Keratinocyte (primary cell): Measurements from ENCODE around the gene DVL2.

Source experiments
- CTCF ChIP-seq, 3 experiments: IDR thresholded peaks in 1 of 3; conservative IDR thresholded peaks in 1 of 3; optimal IDR thresholded peaks in 1 of 3; 2 replicates in 2 of 3; 3 replicates in 1 of 3; pipeline versions ENCODE3 to v1.5.1; 2011; ENCODE audit warnings: low read length in 3 of 3, mild to moderate bottlenecking in 3 of 3, moderate library complexity in 2 of 3, control low read depth in 1 of 3, inconsistent platforms in 1 of 3; ENCODE audit not compliant: insufficient read depth in 2 of 3; ENCODE audit errors: extremely low read depth in 1 of 3
- EZH2 ChIP-seq: IDR thresholded peaks from one replicate; pipeline ENCODE4 v1.6.1; 2012; ENCODE audit warnings: inconsistent platforms, mild to moderate bottlenecking, low read length, moderate library complexity

GRCh38 chr17:7184091-7184488, 50.2 kb downstream of the DVL2 start:
- TF ChIP-seq CTCF (optimal IDR thresholded peaks at IDR 0.05 in 1 of 3, IDR thresholded peaks at IDR 0.05 in 1 of 3, conservative IDR thresholded peaks at IDR 0.05 in 1 of 3; ENCODE audit: extremely low read depth in 1 of 3, insufficient read depth in 2 of 3, low read length in 3 of 3), result no peak
- no peak for TF ChIP-seq EZH2
